HEK293T (cell line): ENCODE measurements around the gene PALMD.

ENCODE experiments used
- CTCF ChIA-PET: fragments of 350-600 bp; formaldehyde crosslinking; extraction: SDS; loops from one replicate; lab custom pipeline; 2021; ENCODE audit warnings: antibody characterized with exemption, inconsistent platforms; lab: Yijun Ruan, JAX
- POLR2A ChIA-PET: fragments of 350-600 bp; formaldehyde crosslinking; extraction: SDS; loops from one replicate; lab custom pipeline; 2020; ENCODE audit warnings: antibody characterized with exemption, inconsistent platforms; lab: Yijun Ruan, JAX
- DNase-seq: peaks from one replicate; pipeline ENCODE4 v3.0.0; 2012; ENCODE audit warnings: mixed read lengths; ENCODE audit errors: extremely low spot score
- ARNT ChIP-seq: fragments of 450-650 bp; IDR thresholded peaks from 2 replicates; pipeline ENCODE4 v1.6.1; 2017; ENCODE audit warnings: mild to moderate bottlenecking
- BHLHE40 ChIP-seq: fragments of 450-650 bp; IDR thresholded peaks from 2 replicates; pipeline ENCODE4 v1.6.1; 2016; ENCODE audit warnings: mild to moderate bottlenecking, moderate library complexity, borderline replicate concordance
- CTBP1 ChIP-seq: fragments of 450-650 bp; IDR thresholded peaks from 2 replicates; pipeline ENCODE4 v1.6.1; 2016; ENCODE audit warnings: borderline replicate concordance
- ELF4 ChIP-seq: fragments of 450-650 bp; IDR thresholded peaks from 2 replicates; pipeline ENCODE4 v1.6.1; 2017; ENCODE audit warnings: antibody characterized with exemption
- FOXA1 ChIP-seq: fragments of 450-650 bp; IDR thresholded peaks from 2 replicates; pipeline ENCODE4 v1.6.1; 2016; ENCODE audit warnings: mild to moderate bottlenecking
- FOXK2 ChIP-seq: fragments of 450-650 bp; IDR thresholded peaks from 2 replicates; pipeline ENCODE4 v1.6.1; 2016; ENCODE audit warnings: mild to moderate bottlenecking
- FOXM1 ChIP-seq: fragments of 450-650 bp; IDR thresholded peaks from 2 replicates; pipeline ENCODE4 v1.6.1; 2017; ENCODE audit warnings: mild to moderate bottlenecking, borderline replicate concordance
- HDGF ChIP-seq: fragments of 450-650 bp; IDR thresholded peaks from 2 replicates; pipeline ENCODE4 v1.6.1; 2017; ENCODE audit warnings: antibody characterized with exemption, borderline replicate concordance
- L3MBTL2 ChIP-seq: fragments of 450-650 bp; conservative IDR thresholded peaks from 2 replicates; pipeline ENCODE4 v1.6.1; 2016; ENCODE audit warnings: mild to moderate bottlenecking
- LEF1 ChIP-seq: fragments of 450-650 bp; IDR thresholded peaks from 2 replicates; pipeline ENCODE4 v1.6.1; 2017; ENCODE audit warnings: mild to moderate bottlenecking, borderline replicate concordance
- NFRKB ChIP-seq: fragments of 450-650 bp; IDR thresholded peaks from 2 replicates; pipeline ENCODE4 v1.6.1; 2016; ENCODE audit warnings: mild to moderate bottlenecking, moderate library complexity
- SP1 ChIP-seq: fragments of 450-650 bp; IDR thresholded peaks from 2 replicates; pipeline ENCODE4 v1.6.1; 2017
- SUZ12 ChIP-seq: fragments of 450-650 bp; IDR thresholded peaks from 2 replicates; pipeline ENCODE4 v1.6.1; 2016; ENCODE audit warnings: mild to moderate bottlenecking
- TARDBP ChIP-seq: fragments of 450-650 bp; IDR thresholded peaks from 2 replicates; pipeline ENCODE4 v1.6.1; 2016
- ZNF384 ChIP-seq: fragments of 450-650 bp; IDR thresholded peaks from 2 replicates; pipeline ENCODE4 v1.6.1; 2016
- TF ChIP-seq, protein P1 (sequence below): fragments of 450-650 bp; IDR thresholded peaks from 2 replicates; pipeline ENCODE4 v1.6.1; 2016

Gene PALMD

DNA sequence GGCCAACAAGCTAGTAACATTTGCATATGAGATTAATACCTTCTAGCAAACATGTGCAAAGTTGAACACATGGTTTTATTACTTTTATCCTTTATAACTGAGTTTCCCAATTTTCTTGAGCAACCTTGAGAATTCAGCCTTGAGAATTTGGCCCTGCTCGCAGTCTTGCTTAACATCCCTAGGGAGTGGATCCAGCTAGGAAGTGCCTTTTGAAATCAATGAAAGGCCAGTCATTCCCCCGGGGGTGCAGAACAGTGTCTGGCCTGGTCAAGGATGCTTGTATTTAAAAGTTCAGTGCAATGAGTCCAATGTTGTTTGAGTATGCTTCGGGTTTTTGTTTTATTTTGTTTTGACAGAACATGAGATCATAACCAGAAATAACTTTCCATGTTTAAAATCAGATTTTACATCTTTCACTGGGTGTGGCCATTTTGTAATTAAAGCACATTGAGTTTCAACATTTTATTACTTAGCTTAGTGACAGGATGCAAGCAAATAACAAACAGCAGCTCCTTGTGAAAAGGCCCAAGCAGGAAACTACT, 16.7 kb downstream of the PALMD start:
- POLR2A ChIA-PET, result interaction anchor here (1.6 kb wide), 1 partner anchor 17 kb away, joined by 5 read pairs; the partner anchor contains the start of gene PALMD
- CTCF ChIA-PET, result interaction anchor here (0.6 to 0.7 kb wide), 2 partner anchors 109 to 649 kb away, joined by 3 read pairs; no protein-coding TSS in a partner anchor
- DNase-seq, result no peak
- TF ChIP-seq ELF4 (no peak), FOXA1 (no peak), BHLHE40 (no peak)

DNA sequence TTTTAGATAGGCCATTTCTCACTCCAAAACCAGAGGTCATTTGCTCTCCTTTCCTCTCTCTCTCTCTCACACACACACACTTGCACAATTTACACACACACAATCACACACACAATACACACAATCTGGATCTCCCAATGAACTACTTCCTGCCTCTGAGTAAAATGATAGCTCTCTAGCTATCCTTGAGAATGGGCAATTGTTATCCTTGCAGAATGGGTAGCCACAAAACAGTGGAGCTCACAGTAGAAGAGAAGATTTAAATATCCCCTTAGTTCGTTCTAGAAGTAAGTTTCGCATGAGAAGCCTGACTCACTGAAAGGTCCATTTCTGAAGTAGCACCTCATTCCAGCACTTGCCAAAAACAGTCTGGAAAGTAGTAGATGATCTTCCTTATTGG, 17.6 kb downstream of the PALMD start:
- no peak for DNase-seq
- ChIA-PET POLR2A (no interaction called here), CTCF (no interaction called here)
- TF ChIP-seq ZNF384, result no peak
- TF ChIP-seq CTBP1, result no peak
- TF ChIP-seq L3MBTL2, result no peak
- TF ChIP-seq TARDBP, result no peak
- no peak for TF ChIP-seq ARNT
- TF ChIP-seq HDGF, result no peak
- no peak for TF ChIP-seq LEF1
- no peak for TF ChIP-seq SUZ12
- TF ChIP-seq ELF4, result no peak
- TF ChIP-seq FOXA1, result no peak

DNA sequence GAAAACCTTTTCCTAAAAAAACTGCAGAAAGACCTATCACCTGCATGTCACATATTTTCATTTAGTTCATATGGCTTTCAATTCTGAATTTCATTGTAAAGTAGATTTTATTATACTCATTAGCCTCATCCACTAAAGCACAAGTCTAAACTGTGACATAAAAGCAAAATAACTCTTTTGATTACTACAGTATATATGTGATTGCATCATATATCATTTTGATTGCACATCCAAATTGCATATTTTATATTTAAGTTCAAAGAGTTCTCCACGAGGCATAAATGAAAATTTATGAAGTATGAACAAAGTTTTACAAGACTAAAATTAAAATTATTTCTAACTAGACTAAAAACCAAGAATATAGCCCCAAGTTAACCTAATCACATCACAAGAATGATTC, 19.3 kb downstream of the PALMD start:
- TF ChIP-seq FOXA1, result no peak
- no peak for TF ChIP-seq LEF1
- ChIA-PET CTCF (no interaction called here), POLR2A (no interaction called here)
- no peak for DNase-seq

DNA sequence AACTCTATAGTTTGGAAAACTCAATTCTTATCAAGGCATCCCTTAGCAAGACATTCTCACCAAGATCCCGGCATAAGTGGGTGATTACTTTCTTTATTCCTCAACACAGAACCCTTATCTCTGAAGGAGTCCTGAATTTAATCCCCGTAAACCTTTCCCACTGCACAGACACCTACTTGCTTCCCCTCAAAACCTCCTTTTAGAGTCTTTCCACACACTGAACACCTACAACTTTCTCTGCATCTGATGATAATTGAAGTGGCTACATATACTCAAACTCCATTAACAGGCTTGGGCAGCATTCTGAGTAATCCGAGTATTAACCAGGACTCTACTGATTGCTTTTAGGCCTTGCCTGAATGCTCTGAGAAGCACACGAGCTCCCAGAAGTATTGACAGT, 23.5 kb downstream of the PALMD start:
- CTCF ChIA-PET, result no interaction called here
- POLR2A ChIA-PET, result no interaction called here
- no peak for DNase-seq
- no peak for TF ChIP-seq HDGF
- TF ChIP-seq SUZ12, result no peak
- TF ChIP-seq, protein P1, sequence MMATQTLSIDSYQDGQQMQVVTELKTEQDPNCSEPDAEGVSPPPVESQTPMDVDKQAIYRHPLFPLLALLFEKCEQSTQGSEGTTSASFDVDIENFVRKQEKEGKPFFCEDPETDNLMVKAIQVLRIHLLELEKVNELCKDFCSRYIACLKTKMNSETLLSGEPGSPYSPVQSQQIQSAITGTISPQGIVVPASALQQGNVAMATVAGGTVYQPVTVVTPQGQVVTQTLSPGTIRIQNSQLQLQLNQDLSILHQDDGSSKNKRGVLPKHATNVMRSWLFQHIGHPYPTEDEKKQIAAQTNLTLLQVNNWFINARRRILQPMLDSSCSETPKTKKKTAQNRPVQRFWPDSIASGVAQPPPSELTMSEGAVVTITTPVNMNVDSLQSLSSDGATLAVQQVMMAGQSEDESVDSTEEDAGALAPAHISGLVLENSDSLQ, result no peak
- TF ChIP-seq CTBP1, result no peak
- no peak for TF ChIP-seq L3MBTL2
- TF ChIP-seq FOXM1, result no peak
- no peak for TF ChIP-seq ZNF384
- no peak for TF ChIP-seq SP1
- TF ChIP-seq FOXK2, result no peak
- TF ChIP-seq FOXA1, result no peak
- TF ChIP-seq LEF1, result no peak
- TF ChIP-seq TARDBP, result no peak
- no peak for TF ChIP-seq NFRKB
- TF ChIP-seq ELF4, result no peak
- TF ChIP-seq BHLHE40, result no peak
- no peak for TF ChIP-seq ARNT

- CTCF ChIA-PET, result no interaction called here
- TF ChIP-seq ZNF384 (no peak), FOXA1 (no peak), TARDBP (no peak), SUZ12 (no peak)
Observed at GRCh38 chr1:99669821-99670220, 23.9 kb downstream of the PALMD start.

DNA sequence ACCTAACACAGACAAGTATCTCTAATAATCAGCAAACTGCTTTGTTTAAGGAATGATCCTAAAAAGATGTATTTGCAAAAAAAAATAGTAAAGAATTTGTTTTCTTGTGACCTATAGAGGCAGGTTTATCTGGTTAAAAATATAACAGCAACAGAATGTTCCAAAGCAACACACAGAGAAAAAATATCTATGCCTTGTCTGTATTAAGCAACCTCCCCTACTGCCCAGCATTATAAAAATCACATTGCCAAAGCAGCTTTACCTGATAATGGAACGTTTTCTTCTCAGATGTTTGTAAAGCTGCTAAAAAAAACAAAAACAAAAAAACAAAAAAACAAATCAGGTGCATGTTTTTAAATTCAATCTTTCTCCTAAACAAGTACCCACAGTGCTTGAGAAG, 24.7 kb downstream of the PALMD start:
- ChIA-PET POLR2A (no interaction called here), CTCF (interaction anchor here (0.5 kb wide), 1 partner anchor 18 kb away, joined by 3 read pairs; no protein-coding TSS in a partner anchor)
- no peak for DNase-seq
- TF ChIP-seq ELF4 (no peak), LEF1 (no peak), ZNF384 (no peak), ARNT (no peak), CTBP1 (no peak), FOXM1 (no peak), L3MBTL2 (no peak), SP1 (no peak), HDGF (no peak), FOXK2 (no peak), FOXA1 (no peak), SUZ12 (no peak), TARDBP (no peak)
- TF ChIP-seq, protein P1, result no peak

More at GRCh38 chr1:99669821-99670220, 23.9 kb downstream of the PALMD start:
- POLR2A ChIA-PET, result no interaction called here
- no peak for DNase-seq

- POLR2A ChIA-PET, result no interaction called here
- no peak for DNase-seq
- TF ChIP-seq, protein P1, result no peak
- TF ChIP-seq LEF1, result no peak
- TF ChIP-seq BHLHE40, result no peak
- no peak for TF ChIP-seq TARDBP
- CTCF ChIA-PET, result interaction anchor here (2.8 kb wide), 1 partner anchor 14 kb away, joined by 9 read pairs; no protein-coding TSS in a partner anchor
Observed at GRCh38 chr1:99672038-99672437, 26.1 kb downstream of the PALMD start.
